OCI-LY7 (cell line): ENCODE measurements around the gene NKX6-2. TPM values are rescaled to one million over a fixed set of nuclear protein-coding genes. Genes with fewer than 3 reads are reported as not detected.

ENCODE experiments used
- BruUV-seq: library from RNA; stranded (reverse); fragments of 400-500 nt; replicated peaks from 2 replicates; lab custom pipeline; 2021; lab: Mats Ljungman, UMichigan
- CTCF ChIA-PET: fragments of 300-600 bp; sonication (Branson Sonifier 250); formaldehyde crosslinking; loops from one replicate; lab custom pipeline; 2022; ENCODE audit warnings: antibody characterized with exemption; ENCODE audit not compliant: unreplicated experiment; lab: Charles Lee
- POLR2A ChIA-PET: fragments of 300-600 bp; sonication (Branson Sonifier 250); formaldehyde crosslinking; loops from one replicate; lab custom pipeline; 2022; ENCODE audit warnings: antibody characterized with exemption; lab: Charles Lee
- DNase-seq: peaks from one replicate; pipeline ENCODE4 v3.0.0-alpha.2; 2015; ENCODE audit warnings: low spot score
- H2AFZ ChIP-seq: fragments of 200-600 bp; sonication (generic), shearing (Covaris generic); 2 replicates; pipeline ENCODE4 v1.6.1; 2014; ENCODE audit warnings: mild to moderate bottlenecking, antibody characterized with exemption, low read length, moderate library complexity
- H3K27ac ChIP-seq: fragments of 200-600 bp; sonication (generic); 2 replicates; pipeline ENCODE4 v1.5.1; 2014; ENCODE audit warnings: mixed run types, low read depth, mild to moderate bottlenecking, moderate library complexity, low read length, inconsistent platforms; ENCODE audit not compliant: poor library complexity, severe bottlenecking
- H3K36me3 ChIP-seq: fragments of 200-600 bp; sonication (generic); 2 replicates; pipeline ENCODE4 v1.6.1; 2014; ENCODE audit warnings: mild to moderate bottlenecking, antibody characterized with exemption, low read length, moderate library complexity, mixed read lengths; ENCODE audit not compliant: insufficient read depth
- H3K4me1 ChIP-seq: fragments of 200-600 bp; sonication (generic); 2 replicates; pipeline ENCODE4 v1.5.1; 2014; ENCODE audit warnings: mild to moderate bottlenecking, low read length; ENCODE audit not compliant: insufficient read depth, poor library complexity, severe bottlenecking
- H3K4me2 ChIP-seq: fragments of 200-600 bp; sonication (generic); 2 replicates; pipeline ENCODE4 v1.6.1; 2014; ENCODE audit warnings: mild to moderate bottlenecking, low read length
- H3K4me3 ChIP-seq: fragments of 200-600 bp; sonication (generic); 2 replicates; pipeline ENCODE4 v1.5.1; 2014; ENCODE audit warnings: mild to moderate bottlenecking, low read depth, low read length; ENCODE audit not compliant: poor library complexity, severe bottlenecking
- H3K79me2 ChIP-seq: fragments of 200-600 bp; sonication (generic); 2 replicates; pipeline ENCODE4 v1.6.1; 2016; ENCODE audit warnings: low read depth, mild to moderate bottlenecking, low read length, moderate library complexity, mixed read lengths; ENCODE audit not compliant: insufficient read depth
- H3K9me2 ChIP-seq: fragments of 200-600 bp; sonication (generic); 2 replicates; pipeline ENCODE4 v1.6.1; 2016; ENCODE audit warnings: mild to moderate bottlenecking, low read length, mixed read lengths; ENCODE audit not compliant: insufficient read depth
- H3K9me3 ChIP-seq: fragments of 200-600 bp; sonication (generic); 2 replicates; pipeline ENCODE4 v1.6.1; 2014; ENCODE audit warnings: mild to moderate bottlenecking, mixed run types, low read length, mixed read lengths
- H4K20me1 ChIP-seq: fragments of 200-600 bp; sonication (generic); 2 replicates; pipeline ENCODE4 v1.6.1; 2014; ENCODE audit warnings: mild to moderate bottlenecking, antibody characterized with exemption, low read length, moderate library complexity, mixed read lengths; ENCODE audit not compliant: insufficient read depth
- CTCF ChIP-seq: fragments of 200-600 bp; sonication (generic); conservative IDR thresholded peaks from 2 replicates; pipeline ENCODE4 v1.5.1; 2014; ENCODE audit warnings: mild to moderate bottlenecking, antibody characterized with exemption, low read length, moderate library complexity, mixed read lengths
- EZH2phosphoT487 ChIP-seq: fragments of 200-600 bp; sonication (generic); IDR thresholded peaks from 2 replicates; pipeline ENCODE4 v1.6.1; 2018; ENCODE audit warnings: low read depth, borderline replicate concordance, mild to moderate bottlenecking, mixed run types, antibody characterized with exemption, low read length, moderate library complexity, mixed read lengths
- intact Hi-C: fragments of 100-400 bp; cut with micrococcal nuclease; formaldehyde crosslinking; loops from one replicate; pipeline ENCODE4 v1.10.0; 2022; ENCODE audit not compliant: unreplicated experiment
- total RNA-seq, 2 experiments: library from RNA; depleted of rRNA in 1 of 2; stranded (reverse); fragments of >200 nt in 1 of 2; shearing (Covaris generic) in 1 of 2; gene quantifications; 2 replicates each; pipeline ENCODE4 v1.2.3, GENCODE V29; 2014 to 2022

Gene NKX6-2
- total RNA-seq, 2 experiments from 2014 or later, result not detected

- POLR2A ChIA-PET, result interaction anchor here (0.8 kb wide), 1 partner anchor 761 kb away, joined by 3 read pairs; no protein-coding TSS in a partner anchor
Observed at GRCh38 chr10:132776821-132777220, 9.1 kb downstream of the NKX6-2 start.

GRCh38 chr10:132776186-132776585 lies 9.8 kb downstream of the NKX6-2 start:
- no peak overlapping the region for H3K4me3 ChIP-seq
- CTCF ChIA-PET, result interaction anchor here (0.9 kb wide), 1 partner anchor 122 kb away, joined by 4 read pairs; no protein-coding TSS in a partner anchor
- intact Hi-C loops, result no loop called here
- DNase-seq, result no peak
- BruUV-seq, result no TSS peak
- no peaks in the 10 kb centered on the region for H3K36me3 ChIP-seq
- H3K79me2 ChIP-seq, result no peaks in the 10 kb centered on the region
- no peaks in the 10 kb centered on the region for H3K9me3 ChIP-seq
- no peaks in the 10 kb centered on the region for H4K20me1 ChIP-seq
- H3K4me2 ChIP-seq, result no peak overlapping the region
- H3K27ac ChIP-seq, result no peak overlapping the region
- no peaks in the 10 kb centered on the region for H3K4me1 ChIP-seq
- POLR2A ChIA-PET, result no interaction called here
- no peaks in the 10 kb centered on the region for H3K9me2 ChIP-seq
- TF ChIP-seq CTCF (no peak), EZH2phosphoT487 (no peak)
- no peak overlapping the region for H2AFZ ChIP-seq

More at GRCh38 chr10:132776821-132777220, 9.1 kb downstream of the NKX6-2 start:
- TF ChIP-seq EZH2phosphoT487 (no peak), CTCF (no peak)
- BruUV-seq, result no TSS peak
- H3K79me2 ChIP-seq, result no peaks in the 10 kb centered on the region
- H2AFZ ChIP-seq, result no peak overlapping the region
- no peaks in the 10 kb centered on the region for H3K9me2 ChIP-seq
- no peaks in the 10 kb centered on the region for H3K9me3 ChIP-seq
- no peaks in the 10 kb centered on the region for H3K36me3 ChIP-seq
- DNase-seq, result no peak
- CTCF ChIA-PET, result no interaction called here
- no peaks in the 10 kb centered on the region for H3K4me1 ChIP-seq
- intact Hi-C loops, result no loop called here
- no peaks in the 10 kb centered on the region for H4K20me1 ChIP-seq
- H3K4me2 ChIP-seq, result no peak overlapping the region
- no peak overlapping the region for H3K4me3 ChIP-seq
- H3K27ac ChIP-seq, result no peak overlapping the region

GRCh38 chr10:132774902-132775863 lies 10.8 kb downstream of the NKX6-2 start:
- H3K36me3 ChIP-seq, result no peaks in the 10 kb centered on the region
- no TSS peak for BruUV-seq
- TF ChIP-seq CTCF (no peak), EZH2phosphoT487 (no peak)
- H2AFZ ChIP-seq, result no peak overlapping the region
- no peak overlapping the region for H3K27ac ChIP-seq
- ChIA-PET POLR2A (no interaction called here), CTCF (interaction anchor here (0.9 kb wide), 1 partner anchor 121 kb away, joined by 4 read pairs; no protein-coding TSS in a partner anchor)
- no peaks in the 10 kb centered on the region for H4K20me1 ChIP-seq
- H3K4me3 ChIP-seq, result no peak overlapping the region
- no peaks in the 10 kb centered on the region for H3K79me2 ChIP-seq
- no peak for DNase-seq
- no peaks in the 10 kb centered on the region for H3K9me2 ChIP-seq
- H3K4me2 ChIP-seq, result no peak overlapping the region
- H3K9me3 ChIP-seq, result no peaks in the 10 kb centered on the region
- H3K4me1 ChIP-seq, result no peaks in the 10 kb centered on the region
- intact Hi-C loops, result no loop called here
